Activated CD4-positive, alpha-beta T cell treated with anti-CD3 and anti-CD28 coated beads, Interleukin-10, Interleukin-2, amounts not matched to agents 100 ng/mL and 50 ng/mL, durations not matched to agents 16 hours and 8 hours (primary cell): ENCODE data around the gene S100A8.
"Not testable (repeated sequence)": the region's sequence is repeated elsewhere in the genome, so short reads cannot be mapped to it uniquely, and the experiment has no call there.

Experiments
- DNase-seq: peaks from one replicate; pipeline ENCODE4 v3.0.0-alpha.2; 2020

S100A8 gene

DNA sequence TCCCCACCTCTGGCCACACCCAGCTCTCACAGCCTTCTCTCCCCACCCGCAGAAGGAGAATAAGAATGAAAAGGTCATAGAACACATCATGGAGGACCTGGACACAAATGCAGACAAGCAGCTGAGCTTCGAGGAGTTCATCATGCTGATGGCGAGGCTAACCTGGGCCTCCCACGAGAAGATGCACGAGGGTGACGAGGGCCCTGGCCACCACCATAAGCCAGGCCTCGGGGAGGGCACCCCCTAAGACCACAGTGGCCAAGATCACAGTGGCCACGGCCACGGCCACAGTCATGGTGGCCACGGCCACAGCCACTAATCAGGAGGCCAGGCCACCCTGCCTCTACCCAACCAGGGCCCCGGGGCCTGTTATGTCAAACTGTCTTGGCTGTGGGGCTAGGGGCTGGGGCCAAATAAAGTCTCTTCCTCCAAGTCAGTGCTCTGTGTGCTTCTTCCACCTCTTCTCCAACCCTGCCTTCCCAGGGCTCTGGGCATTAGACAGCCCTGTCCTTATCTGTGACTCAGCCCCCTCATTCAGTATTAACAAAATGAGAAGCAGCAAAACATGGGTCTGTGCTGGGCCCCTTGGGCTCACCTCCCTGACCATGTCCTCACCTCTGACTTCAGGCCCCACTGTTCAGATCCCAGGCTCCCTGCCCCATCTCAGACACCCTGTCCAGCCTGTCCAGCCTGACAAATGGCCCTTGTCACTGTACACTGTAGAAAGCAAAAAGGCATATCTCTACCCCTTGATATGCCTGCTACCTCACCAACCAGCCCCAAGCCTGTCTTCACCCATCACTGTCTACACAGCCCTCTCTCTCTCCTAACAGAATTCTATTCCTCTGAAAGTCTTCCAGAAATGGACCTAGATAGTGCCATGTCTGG, 30.0 kb downstream of the S100A8 start:
- DNase-seq, result no peak

DNA sequence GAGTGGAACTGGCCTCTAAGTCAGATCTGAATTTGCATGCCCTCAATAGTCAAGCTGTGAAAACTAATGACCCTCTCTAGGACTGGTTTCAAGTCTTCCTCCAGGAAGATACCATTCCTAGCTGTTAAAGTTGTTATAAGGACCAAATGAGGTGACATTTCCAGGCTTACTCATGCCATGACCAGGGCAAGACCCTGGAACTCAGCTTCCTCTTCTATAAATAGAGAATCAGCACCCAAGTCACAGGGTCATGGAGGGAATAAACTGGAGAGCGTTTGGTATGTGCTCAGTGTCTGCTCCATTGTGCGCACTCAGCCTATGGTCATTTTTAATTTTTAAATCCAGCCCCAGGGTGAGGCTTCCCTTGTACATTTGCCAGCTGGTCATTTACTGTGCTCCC, 30.7 kb downstream of the S100A8 start:
- DNase-seq, result no peak

- no peak for DNase-seq
Measured at GRCh38 chr1:153359241-153359640, 31.6 kb downstream of the S100A8 start.

GRCh38 chr1:153358691-153358975, 32.2 kb downstream of the S100A8 start:
- no peak for DNase-seq

DNA sequence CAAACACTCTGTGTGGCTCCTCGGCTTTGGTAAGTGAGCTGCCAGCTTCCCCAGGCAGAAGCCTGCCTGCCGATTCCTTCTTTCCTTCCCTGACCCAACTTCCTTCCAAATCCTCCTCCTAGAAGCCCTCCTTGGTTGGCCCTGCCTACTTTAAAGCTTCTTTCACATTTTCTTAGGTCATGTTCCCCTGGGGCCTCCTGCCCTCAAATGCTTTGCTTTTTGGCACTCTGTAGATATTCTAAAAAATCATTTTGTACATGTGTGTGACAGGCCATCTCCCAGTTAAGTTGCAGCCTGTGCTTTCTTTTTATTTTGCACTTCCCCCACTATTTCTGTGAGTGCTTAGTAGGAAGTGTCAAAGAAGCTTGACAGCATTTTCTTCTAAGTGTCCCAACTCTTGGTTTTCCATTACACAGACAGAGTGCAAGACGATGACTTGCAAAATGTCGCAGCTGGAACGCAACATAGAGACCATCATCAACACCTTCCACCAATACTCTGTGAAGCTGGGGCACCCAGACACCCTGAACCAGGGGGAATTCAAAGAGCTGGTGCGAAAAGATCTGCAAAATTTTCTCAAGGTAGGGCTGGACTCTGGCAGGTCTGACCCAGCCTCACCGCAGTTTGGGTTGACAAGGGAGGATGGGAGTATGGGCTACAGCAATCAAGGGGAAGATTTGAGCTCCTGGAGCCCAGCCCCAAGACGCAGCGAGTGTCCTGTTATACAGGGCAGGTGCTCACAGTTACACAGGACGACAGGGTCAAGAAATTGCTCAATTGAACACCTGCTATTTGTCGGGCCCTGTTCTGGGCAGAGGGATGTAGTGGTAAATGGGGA, 32.8 kb downstream of the S100A8 start, which contains the start of gene S100A9:
Gene S100A9, plus strand, starts transcription at position 2 of the 838 bp plus-strand sequence. Its CDS starts 430 bp downstream, at position 432.
- DNase-seq, result no peak

DNA sequence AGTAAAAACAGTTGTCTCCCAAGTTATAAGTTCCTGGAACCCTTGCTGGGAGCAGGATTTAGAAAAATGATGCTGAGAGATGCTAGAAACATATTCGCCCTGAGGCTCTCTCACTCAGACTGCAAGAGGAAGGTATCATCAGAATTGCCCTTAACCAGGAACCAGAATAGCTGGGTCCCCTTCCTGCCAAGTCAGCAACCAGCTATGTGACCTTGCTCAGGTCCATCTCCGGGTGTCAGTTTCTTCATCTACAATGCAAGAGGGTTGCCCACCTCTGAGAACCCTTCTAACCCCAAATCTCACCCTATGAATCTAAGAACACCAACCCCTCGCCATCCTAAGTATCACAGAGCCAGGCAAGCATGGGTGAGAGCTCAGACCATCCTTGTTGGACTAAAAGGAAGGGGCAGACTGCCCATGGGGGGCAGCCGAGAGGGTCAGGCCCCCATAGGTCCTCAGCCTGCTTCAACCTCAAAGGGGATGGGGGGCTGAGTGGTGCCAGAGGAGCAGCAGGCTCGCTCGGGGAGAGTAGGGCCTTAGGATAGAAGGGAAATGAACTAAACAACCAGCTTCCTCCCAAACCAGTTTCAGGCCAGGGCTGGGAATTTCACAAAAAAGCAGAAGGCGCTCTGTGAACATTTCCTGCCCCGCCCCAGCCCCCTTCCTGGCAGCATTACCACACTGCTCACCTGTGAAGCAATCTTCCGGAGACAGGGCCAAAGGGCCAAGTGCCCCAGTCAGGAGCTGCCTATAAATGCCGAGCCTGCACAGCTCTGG, 33.6 kb downstream of the S100A8 start:
- no peak for DNase-seq

DNA sequence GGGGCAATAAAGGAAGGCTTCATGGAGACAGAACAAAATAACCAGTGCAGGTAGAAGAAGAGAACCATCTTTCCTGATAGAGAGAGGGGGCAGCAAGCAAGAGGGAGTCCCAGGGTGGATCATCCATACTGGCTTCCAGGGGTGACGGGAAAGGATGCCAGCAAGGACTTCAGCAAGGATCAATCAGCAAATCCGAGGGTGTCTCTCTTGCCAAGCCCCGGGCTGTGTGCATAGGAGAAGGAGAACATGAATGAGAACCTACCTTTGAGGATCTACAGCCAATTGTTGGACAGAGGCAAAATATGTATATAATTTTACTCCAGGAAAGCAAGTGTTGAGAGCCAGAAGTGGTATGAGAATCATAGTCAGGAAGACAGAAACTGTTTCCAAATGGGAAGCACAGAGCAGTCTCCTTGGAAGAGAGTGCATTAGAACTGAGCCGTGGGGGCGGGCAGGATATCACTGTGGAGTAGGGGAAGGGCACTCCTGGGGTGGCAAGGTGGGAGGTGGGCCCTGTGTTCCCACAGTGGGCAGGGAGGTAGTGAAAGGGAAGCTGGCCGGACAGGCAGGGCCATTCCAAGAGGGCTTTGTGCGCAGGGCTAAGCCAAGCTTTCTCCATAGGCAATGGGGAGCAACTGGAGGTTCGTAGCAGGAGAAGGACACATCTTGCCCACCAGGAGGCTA, 34.3 kb downstream of the S100A8 start:
- no peak for DNase-seq

DNA sequence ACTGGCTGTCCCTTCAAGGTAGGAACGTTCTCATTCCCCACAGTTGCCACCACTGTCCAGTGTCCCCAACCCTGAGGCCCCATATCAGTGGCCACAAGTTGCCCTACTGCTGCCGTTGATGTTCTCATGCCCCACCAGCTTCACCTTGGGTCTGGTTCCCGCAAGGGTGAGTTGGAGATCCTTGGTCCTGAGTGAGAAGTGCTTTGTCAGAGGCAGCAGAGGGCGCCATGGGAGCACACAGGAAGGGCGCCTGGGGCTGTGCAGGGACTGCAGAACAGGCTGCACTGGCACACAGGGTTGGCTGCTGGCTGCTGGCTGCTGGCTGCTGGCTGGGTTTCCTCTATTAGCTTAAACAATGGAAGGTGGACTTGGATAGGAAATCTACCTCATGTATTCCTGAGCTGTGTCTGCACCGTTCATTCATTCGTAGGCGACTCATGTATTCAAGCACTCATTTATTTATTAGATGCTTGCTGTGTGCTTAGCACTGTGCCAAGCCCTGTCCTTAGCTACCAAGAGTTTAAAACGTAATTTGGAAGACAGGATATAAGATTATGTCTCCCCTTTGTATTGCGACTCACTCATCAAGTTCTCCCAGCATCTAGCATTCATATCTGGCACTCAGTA, 35.3 kb downstream of the S100A8 start:
- DNase-seq, result peak; percentile 72

DNA sequence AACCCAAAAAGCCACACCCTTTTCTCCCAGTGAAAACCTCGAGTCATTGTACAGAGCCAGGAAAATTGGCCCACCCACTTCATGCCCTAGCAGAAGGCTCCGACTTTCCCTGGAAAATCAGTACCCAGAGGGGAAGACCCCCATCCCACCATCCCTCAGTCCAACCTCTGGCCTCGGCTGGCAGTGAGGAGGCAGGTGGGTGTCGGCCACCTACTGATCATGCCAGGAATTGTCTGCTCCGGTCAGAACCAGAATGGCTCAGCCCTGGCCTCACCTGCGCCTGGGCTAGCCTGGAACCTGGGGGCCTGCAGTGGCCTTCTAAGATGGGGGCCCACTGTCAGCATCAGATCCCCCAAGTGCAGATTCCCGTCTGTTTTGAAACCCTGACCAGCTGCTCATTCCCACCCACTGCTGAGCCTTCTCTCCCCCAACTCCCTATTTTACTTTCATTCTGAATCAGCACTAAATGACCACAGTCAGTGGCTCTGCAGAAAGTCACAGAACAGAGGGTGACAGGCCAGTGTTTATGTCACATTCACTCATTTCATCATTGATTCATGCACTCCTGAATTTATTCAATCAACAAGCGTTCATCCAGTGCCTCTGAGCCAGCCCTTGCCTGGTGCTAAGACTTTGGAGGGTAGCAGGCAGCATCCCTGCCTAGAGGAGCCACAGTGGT, 36.2 kb downstream of the S100A8 start:
- DNase-seq, result no peak

GRCh38 chr1:153353226-153353947, 37.5 kb downstream of the S100A8 start:
- DNase-seq, result peak; percentile 10

GRCh38 chr1:153352523-153352922, 38.4 kb downstream of the S100A8 start:
- peak; percentile 72 for DNase-seq

- DNase-seq, result no peak
Measured at GRCh38 chr1:153350321-153350957, 40.4 kb downstream of the S100A8 start.

DNA sequence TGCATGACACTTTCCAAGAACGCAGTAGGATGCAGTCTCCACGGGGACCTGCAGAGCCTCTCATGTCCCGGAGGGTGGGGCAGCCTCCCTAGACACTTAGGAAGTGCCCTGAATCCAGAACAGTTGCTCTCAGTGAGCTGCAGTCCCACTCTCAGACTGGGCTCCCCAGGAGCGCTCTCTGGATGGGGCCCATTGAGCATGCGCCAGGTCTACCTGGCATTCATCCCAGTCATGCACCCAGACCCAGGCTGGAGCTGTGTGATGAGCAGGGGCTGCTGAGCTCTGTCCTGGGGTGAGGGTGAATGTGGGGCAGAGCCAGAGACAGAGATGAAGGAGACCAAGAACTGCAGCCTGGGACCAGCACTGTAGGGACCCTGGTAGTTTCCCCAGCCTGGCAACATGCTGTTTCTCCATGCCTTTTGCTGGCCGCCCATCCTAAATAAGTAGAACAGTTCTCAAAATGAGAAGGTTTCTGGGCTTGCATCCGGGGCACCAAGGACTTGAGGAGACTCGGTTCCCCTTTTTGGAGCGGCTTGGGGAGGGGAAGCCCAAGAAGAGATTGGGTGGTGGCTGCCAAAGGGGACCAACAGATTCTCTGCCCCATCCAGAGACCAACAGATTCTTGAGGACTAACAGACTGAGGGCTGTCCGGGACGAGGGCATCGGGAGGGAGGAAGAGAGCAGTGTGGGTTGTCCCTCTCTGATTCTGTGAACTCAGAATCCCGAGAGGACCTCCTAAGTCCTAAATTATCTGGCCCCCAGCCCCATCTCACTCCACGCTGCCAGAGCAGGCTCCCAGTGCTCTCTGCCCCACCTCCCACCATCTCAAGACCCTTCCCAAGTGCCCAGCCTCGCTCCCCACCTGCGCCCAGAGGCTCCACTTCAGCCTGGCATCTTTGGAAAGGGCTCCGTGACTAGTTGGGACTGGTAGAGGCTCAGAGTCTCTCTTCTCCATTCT, 41.2 kb downstream of the S100A8 start:
- no peak for DNase-seq

- no peak for DNase-seq
Measured at GRCh38 chr1:153348511-153349362, 42.1 kb downstream of the S100A8 start, which contains the start of gene PGLYRP4. Gene PGLYRP4 (minus strand): TSS chr1:153348841. CDS start chr1:153347932, 909 bp downstream.

GRCh38 chr1:153347856-153348255, 43.0 kb downstream of the S100A8 start:
- no peak for DNase-seq

- not testable (repeated sequence) for DNase-seq
Measured at GRCh38 chr1:153347049-153347448, 43.8 kb downstream of the S100A8 start.

DNA sequence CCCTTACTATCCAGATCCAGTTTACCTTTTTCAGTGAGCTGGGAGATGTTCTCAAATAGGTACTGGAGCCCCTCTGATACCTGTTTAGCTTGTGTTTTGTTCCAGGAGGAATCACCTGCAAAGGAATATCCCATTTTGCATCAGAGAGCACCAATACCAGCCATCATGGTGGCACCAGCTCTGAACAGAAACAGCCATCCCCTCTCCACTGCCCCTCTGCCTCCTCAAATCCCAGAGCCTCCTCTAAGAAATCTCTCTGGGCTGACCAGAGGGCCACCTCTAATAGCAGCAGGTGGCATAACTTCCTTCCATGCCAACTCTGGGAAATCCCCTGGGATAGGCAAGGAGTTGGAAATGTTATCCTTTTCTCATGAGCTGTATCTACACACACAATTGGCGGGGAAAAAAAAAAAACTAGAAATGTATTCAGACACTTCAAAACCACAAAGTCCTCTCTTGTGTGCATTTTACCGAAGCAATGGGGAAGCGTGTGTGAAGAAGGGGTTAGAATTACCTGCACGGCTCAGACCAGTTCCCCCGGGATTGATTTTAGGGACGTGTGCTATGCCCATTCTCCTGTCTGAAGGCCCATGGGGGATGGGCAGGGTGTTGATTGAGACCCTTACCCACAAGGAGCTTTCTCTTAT, 44.7 kb downstream of the S100A8 start:
- DNase-seq, result no peak
